H1 (cell line): ENCODE results near the gene PAK6. TPM values are rescaled to one million over a fixed set of nuclear protein-coding genes. Genes with fewer than 3 reads are reported as not detected.

Source experiments
- CTCF ChIA-PET: fragments of 300-600 bp; sonication (Branson Sonifier 250); formaldehyde crosslinking; loops from one replicate; lab custom pipeline; 2021; ENCODE audit not compliant: partially characterized antibody; lab: Charles Lee
- POLR2A ChIA-PET: fragments of 300-600 bp; sonication (Branson Sonifier 250); formaldehyde crosslinking; loops from one replicate; lab custom pipeline; 2021; ENCODE audit warnings: inconsistent platforms; ENCODE audit not compliant: partially characterized antibody; lab: Charles Lee
- DNase-seq, 2 experiments: peaks; one replicate each; pipeline versions ENCODE4 v3.0.0 to v3.0.0-alpha.2; 2010 to 2022; ENCODE audit warnings: low spot score in 2 of 2, low read depth in 1 of 2, mixed read lengths in 1 of 2
- FAIRE-seq: peaks from 2 replicates; lab custom pipeline; 2011; peaks lifted over from hg19 to GRCh38; lab: Jason Lieb, UNC
- H2AFZ ChIP-seq: 2 replicates; pipeline ENCODE4 v1.8.1; 2012; ENCODE audit warnings: low read length, inconsistent platforms
- H2AK5ac ChIP-seq: 2 replicates; pipeline ENCODE4 v1.6.1; 2013; ENCODE audit warnings: low read depth, low read length
- H2BK120ac ChIP-seq: replicated peaks from 2 replicates; pipeline ENCODE3; 2013; ENCODE audit warnings: low read depth, low read length, inconsistent platforms
- H2BK12ac ChIP-seq: 2 replicates; pipeline ENCODE4 v1.6.1; 2013; ENCODE audit warnings: low read depth, low read length
- H2BK15ac ChIP-seq: 2 replicates; pipeline ENCODE4 v1.6.1; 2013; ENCODE audit warnings: low read length
- H2BK20ac ChIP-seq: 2 replicates; pipeline ENCODE4 v1.6.1; 2013; ENCODE audit warnings: low read length
- H2BK5ac ChIP-seq: 2 replicates; pipeline ENCODE4 v1.6.1; 2013; ENCODE audit warnings: low read depth, low read length
- H3K14ac ChIP-seq: 2 replicates; pipeline ENCODE4 v1.6.1; 2013; ENCODE audit warnings: inconsistent platforms; ENCODE audit not compliant: insufficient read length
- H3K18ac ChIP-seq: 2 replicates; pipeline ENCODE4 v1.6.1; 2013; ENCODE audit warnings: low read length; ENCODE audit errors: extremely low read depth
- H3K23ac ChIP-seq: 2 replicates; pipeline ENCODE4 v1.6.1; 2013; ENCODE audit warnings: inconsistent platforms; ENCODE audit not compliant: insufficient read length
- H3K23me2 ChIP-seq: 2 replicates; pipeline ENCODE4 v1.6.1; 2013; ENCODE audit warnings: low read depth, low read length
- H3K27ac ChIP-seq: 2 replicates; pipeline ENCODE4 v1.6.1; 2011; ENCODE audit warnings: low read depth, low read length, inconsistent platforms
- H3K27me3 ChIP-seq, 4 experiments: replicated peaks in 1 of 4; 1 replicate in 1 of 4; 2 replicates in 3 of 4; pipeline versions ENCODE4 v1.6.1 to v1.8.1; 2011 to 2013; ENCODE audit warnings: low read length in 3 of 4, mild to moderate bottlenecking in 3 of 4, inconsistent platforms in 2 of 4, mixed read lengths in 2 of 4, moderate library complexity in 1 of 4; ENCODE audit not compliant: control insufficient read depth in 3 of 4, insufficient read depth in 3 of 4; ENCODE audit errors: extremely low read depth in 1 of 4
- H3K36me3 ChIP-seq, 4 experiments: 2 replicates each; pipeline versions ENCODE4 v1.6.1 to v1.8.1; 2011 to 2013; ENCODE audit warnings: mild to moderate bottlenecking in 4 of 4, low read length in 3 of 4, moderate library complexity in 2 of 4, control low read depth in 1 of 4, inconsistent platforms in 1 of 4; ENCODE audit not compliant: insufficient read depth in 4 of 4, control insufficient read depth in 2 of 4
- H3K4ac ChIP-seq: replicated peaks from 2 replicates; pipeline ENCODE3; 2013; ENCODE audit warnings: low read length, low read depth, mixed read lengths, inconsistent platforms; ENCODE audit not compliant: insufficient read length
- H3K4me1 ChIP-seq, 4 experiments: replicated peaks in 1 of 4; 1 replicate in 1 of 4; 2 replicates in 3 of 4; pipeline versions ENCODE4 v1.6.1 to v1.8.1; 2011 to 2013; ENCODE audit warnings: low read length in 3 of 4, inconsistent platforms in 2 of 4, mixed read lengths in 1 of 4; ENCODE audit not compliant: insufficient read depth in 4 of 4, control insufficient read depth in 3 of 4
- H3K4me2 ChIP-seq, 2 experiments: 2 replicates each; pipeline versions ENCODE4 v1.6.1 to v1.8.1; 2011 to 2013; ENCODE audit warnings: low read depth in 2 of 2, low read length in 2 of 2, control low read depth in 1 of 2, inconsistent platforms in 1 of 2, mild to moderate bottlenecking in 1 of 2; ENCODE audit not compliant: insufficient read depth in 1 of 2
- H3K4me3 ChIP-seq, 4 experiments: fragments of 200-600, 300-600 bp in 1 of 4; sonication (generic), shearing (Covaris generic), sonication (Bioruptor Twin) in 1 of 4; 2 replicates each; pipeline versions ENCODE4 v1.5.1 to v1.8.1; 2011 to 2016; ENCODE audit warnings: low read length in 4 of 4, low read depth in 3 of 4, control low read depth in 2 of 4, inconsistent platforms in 2 of 4, mild to moderate bottlenecking in 2 of 4, mixed read lengths in 1 of 4, moderate library complexity in 1 of 4; ENCODE audit not compliant: insufficient read depth in 2 of 4; ENCODE audit errors: extremely low read depth in 1 of 4
- H3K56ac ChIP-seq: replicated peaks from 2 replicates; pipeline ENCODE3; 2013; ENCODE audit warnings: low read depth, mild to moderate bottlenecking, mixed read lengths, low read length, inconsistent platforms; ENCODE audit not compliant: insufficient read length
- H3K79me1 ChIP-seq: 2 replicates; pipeline ENCODE4 v1.6.1; 2013; ENCODE audit warnings: low read depth, low read length, control low read depth
- H3K79me2 ChIP-seq, 2 experiments: 2 replicates each; pipeline versions ENCODE4 v1.6.1 to v1.8.1; 2012 to 2013; ENCODE audit warnings: low read length in 2 of 2, mild to moderate bottlenecking in 2 of 2, inconsistent platforms in 1 of 2; ENCODE audit not compliant: insufficient read depth in 2 of 2, control insufficient read depth in 1 of 2
- H3K9ac ChIP-seq, 4 experiments: replicated peaks in 1 of 4; 1 replicate in 1 of 4; 2 replicates in 3 of 4; pipeline versions ENCODE4 v1.6.1 to v1.8.1; 2011 to 2013; ENCODE audit warnings: low read depth in 3 of 4, low read length in 3 of 4, control low read depth in 2 of 4, mild to moderate bottlenecking in 2 of 4, moderate library complexity in 2 of 4, inconsistent platforms in 1 of 4; ENCODE audit errors: extremely low read depth in 1 of 4
- H3K9me3 ChIP-seq, 2 experiments: 2 replicates each; pipeline versions ENCODE4 v1.6.1 to v1.8.1; 2012 to 2013; ENCODE audit warnings: mild to moderate bottlenecking in 2 of 2, moderate library complexity in 2 of 2, control low read depth in 1 of 2, inconsistent platforms in 1 of 2, low read depth in 1 of 2, low read length in 1 of 2, mixed read lengths in 1 of 2; ENCODE audit not compliant: insufficient read depth in 2 of 2
- H4K20me1 ChIP-seq, 2 experiments: replicated peaks in 1 of 2; 2 replicates each; pipeline versions ENCODE3 to v1.8.1; 2011 to 2013; ENCODE audit warnings: inconsistent platforms in 2 of 2, low read length in 2 of 2, mild to moderate bottlenecking in 1 of 2; ENCODE audit not compliant: insufficient read depth in 2 of 2, control insufficient read depth in 1 of 2
- H4K5ac ChIP-seq: 2 replicates; pipeline ENCODE4 v1.6.1; 2013; ENCODE audit warnings: low read length, low read depth, mixed read lengths, inconsistent platforms; ENCODE audit not compliant: insufficient read length
- H4K8ac ChIP-seq: 2 replicates; pipeline ENCODE4 v1.8.0; 2013; ENCODE audit warnings: mild to moderate bottlenecking, moderate library complexity, low read length, inconsistent platforms; ENCODE audit not compliant: insufficient read depth; ENCODE audit errors: extremely low read depth
- H4K91ac ChIP-seq: replicated peaks from 2 replicates; pipeline ENCODE3; 2013; ENCODE audit warnings: low read length, mixed read lengths, inconsistent platforms; ENCODE audit not compliant: insufficient read length
- SIN3A ChIP-seq, 2 experiments: IDR thresholded peaks in 1 of 2; conservative IDR thresholded peaks in 1 of 2; 2 replicates each; pipeline ENCODE4 v1.6.1; 2011 to 2012; ENCODE audit warnings: low read length in 2 of 2, improper control_type of control experiment in 1 of 2, low read depth in 1 of 2, mild to moderate bottlenecking in 1 of 2
- SUZ12 ChIP-seq: fragments of 200-600 bp; sonication (generic); IDR thresholded peaks from 2 replicates; pipeline ENCODE4 v1.6.1; 2012; ENCODE audit warnings: mild to moderate bottlenecking, inconsistent platforms, low read length, moderate library complexity, mixed read lengths
- WGBS, 2 experiments: shearing (Covaris generic) in 1 of 2; methylation state at CpG; one replicate each; pipeline versions ENCODE4 v1.1.6 to v1.1.7; 2013 to 2015; ENCODE audit warnings: low lambda C conversion rate in 2 of 2, mixed read lengths in 2 of 2, inconsistent platforms in 1 of 2, low coverage in 1 of 2, missing lambda C conversion rate in 1 of 2; ENCODE audit not compliant: insufficient replicate concordance in 2 of 2, insufficient coverage in 1 of 2, insufficient read length in 1 of 2; ENCODE audit errors: extremely low coverage in 1 of 2, missing lambda C conversion rate in 1 of 2; 5-methylcytosine and 5-hydroxymethylcytosine counted together
- polyA plus RNA-seq, 7 experiments: library from polyadenylated mRNA; depleted of rRNA in 3 of 7; stranded (reverse) in 5 of 7; unstranded in 2 of 7; fragments of >200 nt in 5 of 7; fragments of 200-250 nt in 2 of 7; gene quantifications; 1 replicate in 5 of 7; 2 replicates in 1 of 7; 4 replicates in 1 of 7; pipeline versions ENCODE4 v1.2.1 to v1.2.3, GENCODE V29; 2011 to 2013; ENCODE audit warnings: missing spikeins in 2 of 7, mixed read lengths in 2 of 7
- total RNA-seq: library from RNA; stranded (reverse); fragmentation: NEBNext Ultra II Directional; extraction: Animal tissue kit (Norgen Biotek cat#: 25700); gene quantifications from 2 replicates; pipeline ENCODE4 v1.2.1, GENCODE V29; 2021

The PAK6 gene
- total and polyA plus RNA-seq, 2 of the 8 experiments (the other 6 are each of a cell fraction or from before 2014, with no cell fraction given): 6.9 to 9.4 TPM

DNA sequence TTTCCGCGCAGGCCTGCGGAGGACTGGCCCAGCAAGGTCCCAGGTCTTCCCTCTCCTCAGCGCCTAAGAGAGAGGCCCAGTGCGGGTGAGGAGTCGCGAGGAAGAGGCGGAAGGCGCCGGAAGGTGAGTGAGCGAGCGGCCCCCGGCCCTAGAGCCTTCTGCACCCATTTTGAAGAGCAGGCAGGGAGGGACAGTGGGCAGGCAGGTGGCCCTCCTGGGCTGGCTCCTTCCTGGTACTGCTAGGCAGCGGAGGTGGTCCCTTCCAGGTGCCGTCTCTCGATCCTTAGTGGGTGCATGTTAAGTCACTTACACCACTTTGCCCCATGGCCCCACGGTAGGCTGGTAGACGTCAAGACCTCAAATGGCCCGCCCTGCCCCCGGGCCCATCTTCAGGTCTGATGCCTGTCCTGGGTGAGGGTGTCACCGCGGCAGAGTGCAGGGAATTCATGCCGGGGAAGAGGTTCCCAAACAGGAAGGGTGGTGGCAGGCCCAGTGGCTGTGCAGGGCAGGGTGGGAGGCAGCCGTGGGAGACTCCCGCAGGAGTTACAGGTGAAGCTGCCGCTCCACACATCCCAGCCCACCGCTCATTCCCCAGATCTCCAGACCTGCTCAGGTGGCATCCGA is 14.4 kb downstream of the PAK6 start:
- 61% methylated on average over 27 of the region's 28 CpGs; no CpG with 5 or more reads in 1 of the 2 experiments for WGBS, 2 experiments
- Histone ChIP-seq H3K27ac (no peak overlapping the region), H3K4me1 (peaks cover 0 to 14% (median 8%) of the 10 kb centered on the region in 4 experiments; a peak in 5 of 7 replicates), H3K9ac (no peak overlapping the region; a peak in 3 of 7 replicates), H3K23me2 (peaks cover 7% of the 10 kb centered on the region; the same call in 1 of the 2 replicates), H3K14ac (no peak overlapping the region), H2AFZ (peak overlapping the region; percentile 64), H2BK120ac (no peak overlapping the region), H3K9me3 (no peaks in the 10 kb centered on the region), H3K18ac (peak overlapping the region; percentile 42), H3K4me3 (peak overlapping the region; percentile 50 to 71 (median 54)), H3K79me1 (no peaks in the 10 kb centered on the region; the same call in 1 of the 2 replicates), H4K5ac (no peak overlapping the region), H3K56ac (no peak overlapping the region), H3K4me2 (peak overlapping the region; percentile 70 to 93), H3K36me3 (no peaks in the 10 kb centered on the region), H4K8ac (peak overlapping the region; percentile 79), H2BK5ac (no peak overlapping the region; the same call in 1 of the 2 replicates), H3K27me3 (peaks cover 11 to 41% (median 32%) of the 10 kb centered on the region in 4 experiments), H2BK12ac (no peak overlapping the region), H3K4ac (peak overlapping the region; percentile 21), H2BK20ac (no peak overlapping the region), H3K79me2 (no peaks in the 10 kb centered on the region), H2BK15ac (peak overlapping the region; percentile 53; the same call in 1 of the 2 replicates), H2AK5ac (no peak overlapping the region), H4K20me1 (no peaks in the 10 kb centered on the region)
- ChIA-PET POLR2A (interaction anchor here (1.0 to 6.7 kb wide), 4 partner anchors 12 to 42 kb away, joined by 3 to 47 read pairs (median 6); partner anchors contain the start of gene PAK6), CTCF (interaction anchor here (0.8 to 46.3 kb wide), 8 partner anchors 5 to 84 kb away, joined by 3 to 1340 read pairs (median 20); partner anchors contain the start of genes ANKRD63 and PAK6)
- FAIRE-seq (no peak), DNase-seq (no peak)
- TF ChIP-seq SUZ12 (peak; percentile 44; the same call in 1 of the 2 replicates), SIN3A (conservative IDR thresholded peaks at IDR 0.05 in 1 of 2, IDR thresholded peaks at IDR 0.05 in 1 of 2; ENCODE audit: low read depth in 1 of 2, low read length in 2 of 2) (no peak)
- TF ChIP-seq, all 59 proteins: peak for 1
- Histone ChIP-seq H4K91ac (peak overlapping the region; percentile 51), H3K23ac (no peak overlapping the region)
